HG03139 (cell line): ENCODE data around the gene CRYBG1.
A peak's percentile ranks its signal among the peaks of the same experiment; 100 is the strongest.
"Not testable (repeated sequence)": the region's sequence is repeated elsewhere in the genome, so short reads cannot be mapped to it uniquely, and the experiment has no call there.

ENCODE experiments used
- ATAC-seq: cut with Tn5 transposase; IDR thresholded peaks from one replicate; pipeline ENCODE4 v1.9.1; 2021; ENCODE audit not compliant: unreplicated experiment

Gene CRYBG1

GRCh38 chr6:106490974-106491373 is 130.5 kb downstream of the CRYBG1 start:
- ATAC-seq = no peak

GRCh38 chr6:106495014-106495413 is 134.5 kb downstream of the CRYBG1 start:
- no peak for ATAC-seq

- no peak for ATAC-seq
Measured at GRCh38 chr6:106496823-106497222, 136.3 kb downstream of the CRYBG1 start.

- no peak for ATAC-seq
Measured at GRCh38 chr6:106501960-106502371, 141.4 kb downstream of the CRYBG1 start.

GRCh38 chr6:106502559-106502958 is 142.0 kb downstream of the CRYBG1 start:
- no peak for ATAC-seq

- ATAC-seq = no peak
Measured at GRCh38 chr6:106508277-106508676, 147.8 kb downstream of the CRYBG1 start.

GRCh38 chr6:106508834-106509233 is 148.3 kb downstream of the CRYBG1 start:
- no peak for ATAC-seq

- no peak for ATAC-seq
Measured at GRCh38 chr6:106509420-106510089, 149.0 kb downstream of the CRYBG1 start.

GRCh38 chr6:106510090-106510970 is 149.8 kb downstream of the CRYBG1 start:
- no peak for ATAC-seq

GRCh38 chr6:106511288-106512047 is 151.0 kb downstream of the CRYBG1 start:
- ATAC-seq = no peak

- peak; percentile 49 for ATAC-seq
Measured at GRCh38 chr6:106512048-106512967, 151.8 kb downstream of the CRYBG1 start.

- ATAC-seq = no peak
Measured at GRCh38 chr6:106512968-106513574, 152.6 kb downstream of the CRYBG1 start.

GRCh38 chr6:106513808-106514582 is 153.5 kb downstream of the CRYBG1 start:
- no peak for ATAC-seq

- no peak for ATAC-seq
Measured at GRCh38 chr6:106514583-106514885, 154.0 kb downstream of the CRYBG1 start.

- ATAC-seq = not testable (repeated sequence)
Measured at GRCh38 chr6:106515582-106515981, 155.1 kb downstream of the CRYBG1 start.

GRCh38 chr6:106516616-106517015 is 156.1 kb downstream of the CRYBG1 start:
- no peak for ATAC-seq

GRCh38 chr6:106517706-106518105 is 157.2 kb downstream of the CRYBG1 start:
- ATAC-seq = no peak

GRCh38 chr6:106518748-106519147 is 158.2 kb downstream of the CRYBG1 start:
- no peak for ATAC-seq
